Mucosa of stomach (tissue), 1 donor: Measurements from ENCODE around the gene C5orf47.

Source experiments
- H3K27me3 ChIP-seq: one replicate; pipeline ENCODE4 v1.7.0; 2013; ENCODE audit warnings: mild to moderate bottlenecking, low read length; ENCODE audit not compliant: control insufficient read depth, insufficient read depth
- H3K36me3 ChIP-seq: one replicate; pipeline ENCODE4 v1.7.0; 2013; ENCODE audit warnings: low read length; ENCODE audit not compliant: control insufficient read depth, insufficient read depth
- H3K4me1 ChIP-seq: one replicate; pipeline ENCODE4 v1.7.0; 2013; ENCODE audit warnings: mild to moderate bottlenecking, low read length; ENCODE audit not compliant: control insufficient read depth, insufficient read depth
- H3K4me3 ChIP-seq: one replicate; pipeline ENCODE4 v1.7.0; 2013; ENCODE audit warnings: low read length
- H3K9ac ChIP-seq: one replicate; pipeline ENCODE4 v1.7.0; 2013; ENCODE audit warnings: mild to moderate bottlenecking, low read length, moderate library complexity
- H3K9me3 ChIP-seq: one replicate; pipeline ENCODE4 v1.7.0; 2013; ENCODE audit warnings: mild to moderate bottlenecking, low read length, moderate library complexity; ENCODE audit not compliant: control insufficient read depth
- donor health status: Pancreatic carcinoma.

The C5orf47 gene, protein sequence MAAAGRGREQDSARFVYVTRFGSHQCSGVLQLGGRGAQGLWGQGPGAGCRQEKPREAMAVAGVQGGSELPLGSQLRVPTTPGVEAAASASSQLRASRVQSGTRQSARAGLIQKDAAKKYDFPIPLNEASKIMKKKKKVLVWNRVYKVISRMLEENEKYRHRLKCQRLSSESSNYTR

DNA sequence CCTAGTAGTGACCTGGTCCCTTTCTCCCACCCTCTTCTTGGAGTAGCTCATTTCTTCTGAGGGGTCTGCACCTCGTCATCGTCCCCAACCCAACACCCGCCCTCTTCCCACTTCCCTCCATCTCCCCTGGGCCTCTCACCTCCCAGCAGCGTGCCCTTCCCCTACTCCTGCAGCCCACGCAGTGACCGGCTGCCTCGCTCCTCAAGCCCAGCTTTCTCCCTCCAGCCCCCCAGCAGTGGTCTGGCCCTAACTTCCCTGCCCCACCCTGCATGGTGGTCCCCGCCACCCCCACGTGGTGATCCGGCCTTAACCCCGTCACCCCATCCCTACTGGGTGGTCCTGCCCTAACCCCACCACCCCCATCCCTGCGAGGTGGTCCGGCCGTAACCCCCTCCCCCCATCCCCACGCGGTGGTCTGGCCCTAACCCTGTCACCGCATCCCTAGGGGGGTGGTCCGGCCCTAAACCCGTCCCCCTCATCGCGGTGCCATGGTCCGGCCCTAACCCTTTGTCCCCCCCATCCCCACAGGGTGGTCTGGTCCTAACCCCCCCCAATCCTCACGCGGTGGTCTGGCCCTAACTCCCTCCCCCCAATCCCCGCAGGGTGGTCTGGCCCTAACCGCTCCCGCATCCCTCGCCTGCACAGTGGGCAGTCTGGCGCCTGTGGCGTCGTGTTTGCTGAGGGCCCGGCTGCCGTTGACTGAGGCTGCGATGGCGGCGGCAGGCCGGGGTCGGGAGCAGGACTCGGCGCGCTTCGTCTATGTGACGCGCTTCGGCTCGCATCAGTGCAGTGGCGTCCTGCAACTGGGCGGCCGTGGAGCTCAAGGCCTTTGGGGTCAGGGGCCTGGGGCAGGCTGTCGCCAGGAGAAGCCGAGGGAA lies at the start of gene C5orf47:
Gene C5orf47 (plus strand): TSS at position 617 of the 878 bp plus-strand sequence. CDS start 94 bp downstream, at position 711.
- H3K36me3 ChIP-seq, result no peaks in the 10 kb centered on the region
- H3K9me3 ChIP-seq, result no peaks in the 10 kb centered on the region
- H3K4me3 ChIP-seq, result no peak within 1 kb of the TSS
- no peaks in the 10 kb centered on the region for H3K4me1 ChIP-seq
- H3K9ac ChIP-seq, result no peak within 1 kb of the TSS
- H3K27me3 ChIP-seq, result no peaks in the 10 kb centered on the region

DNA sequence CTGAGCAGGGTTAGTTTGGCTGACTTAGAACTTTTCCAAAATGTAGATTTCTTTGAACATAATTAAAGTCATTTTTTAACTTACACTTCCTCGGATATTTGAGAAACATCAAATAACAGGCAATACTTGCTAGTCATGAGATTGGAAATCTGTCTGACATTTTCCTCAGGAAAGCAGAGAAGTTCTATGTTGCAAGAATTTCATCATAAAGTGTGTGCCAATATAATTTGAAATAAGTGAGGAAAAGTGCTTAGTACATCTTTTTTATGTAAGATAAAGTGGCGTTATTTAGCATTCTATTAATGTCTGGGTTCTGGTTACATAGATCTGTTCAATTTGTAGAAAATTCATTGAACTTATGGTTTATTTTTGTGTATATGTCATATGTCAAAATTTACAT lies 48.7 kb upstream of the C5orf47 start:
- no peak overlapping the region for H3K4me3 ChIP-seq
- no peak overlapping the region for H3K9ac ChIP-seq
- H3K36me3 ChIP-seq, result no peaks in the 10 kb centered on the region
- no peaks in the 10 kb centered on the region for H3K9me3 ChIP-seq
- peaks cover 23% of the 10 kb centered on the region for H3K4me1 ChIP-seq
- no peaks in the 10 kb centered on the region for H3K27me3 ChIP-seq

DNA sequence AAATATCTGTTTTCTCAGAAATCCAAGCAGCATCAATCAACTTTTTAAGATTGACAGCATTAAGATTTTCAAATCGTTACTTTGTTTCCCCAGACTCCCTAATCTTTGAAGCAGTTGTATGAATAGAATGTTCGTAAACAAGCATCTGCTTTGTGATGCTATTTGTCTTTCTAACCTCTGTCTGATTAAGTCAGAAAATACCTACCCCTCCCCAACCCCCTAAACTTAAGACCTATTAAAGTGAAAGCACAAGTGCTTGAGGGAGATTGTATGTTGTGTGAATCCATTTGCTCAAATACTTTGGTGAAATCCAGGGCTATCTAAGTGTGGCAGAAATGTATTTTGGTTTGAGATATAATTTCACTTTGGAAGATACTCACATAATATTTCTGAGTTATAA lies 47.9 kb upstream of the C5orf47 start:
- Histone ChIP-seq H3K27me3 (no peaks in the 10 kb centered on the region), H3K9ac (no peak overlapping the region), H3K4me3 (no peak overlapping the region), H3K36me3 (peaks cover 2% of the 10 kb centered on the region), H3K4me1 (peaks cover 23% of the 10 kb centered on the region), H3K9me3 (no peaks in the 10 kb centered on the region)

DNA sequence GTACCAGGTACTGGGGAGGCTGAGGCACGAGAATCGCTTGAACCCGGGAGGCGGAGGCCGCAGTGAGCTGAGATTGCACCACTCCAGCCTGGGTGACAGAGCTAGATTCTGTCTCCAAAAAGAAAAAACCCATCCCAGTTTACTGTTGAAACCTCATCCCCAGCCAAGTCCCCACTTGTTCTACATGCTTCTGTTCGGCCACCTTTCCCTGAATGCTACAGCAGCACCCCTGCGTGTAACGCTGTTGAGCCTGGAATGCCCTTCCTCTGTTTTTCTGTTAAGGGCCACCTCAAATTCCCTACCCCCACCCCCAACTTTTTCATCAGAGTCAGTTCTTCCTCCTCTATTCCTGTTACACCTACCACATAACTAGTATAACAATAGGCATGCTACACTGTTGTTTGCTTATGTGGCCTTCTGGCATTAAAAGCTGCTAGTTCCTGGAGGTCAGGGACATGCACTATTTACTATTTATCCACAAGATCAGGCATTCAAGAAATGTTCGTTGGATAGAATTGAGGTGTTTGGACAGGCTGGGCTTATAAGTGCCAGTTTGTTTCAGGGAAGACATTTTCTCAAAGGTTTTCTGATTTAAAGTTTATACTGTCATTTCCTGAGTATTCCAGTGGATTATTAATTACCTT lies 47.1 kb upstream of the C5orf47 start:
- peaks cover 10% of the 10 kb centered on the region for H3K36me3 ChIP-seq

DNA sequence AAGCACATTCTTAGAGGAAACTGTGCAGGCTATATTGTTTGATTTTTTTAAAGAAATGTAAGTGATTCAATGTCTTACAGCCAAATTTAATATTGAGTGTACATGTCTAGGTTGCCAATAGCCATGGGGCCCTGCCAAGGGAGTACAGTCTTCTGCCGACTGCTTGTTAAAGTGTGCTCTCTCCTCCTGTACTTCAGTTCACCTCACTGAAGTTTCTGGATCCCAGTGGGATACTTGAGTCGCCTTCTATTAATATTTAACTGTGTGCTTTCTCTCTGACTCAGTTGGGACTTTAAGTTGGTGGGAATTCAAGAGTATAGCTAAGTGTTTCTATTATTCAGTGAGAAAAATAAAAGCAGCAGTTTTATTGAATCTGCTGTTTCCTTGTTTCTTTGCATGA lies 44.5 kb upstream of the C5orf47 start:
- H3K4me1 ChIP-seq, result peaks cover 23% of the 10 kb centered on the region
- H3K27me3 ChIP-seq, result no peaks in the 10 kb centered on the region

More for the DNA sequence above, 47.1 kb upstream of the C5orf47 start:
- Histone ChIP-seq H3K9ac (no peak overlapping the region), H3K9me3 (no peaks in the 10 kb centered on the region), H3K4me3 (no peak overlapping the region), H3K4me1 (peaks cover 23% of the 10 kb centered on the region), H3K27me3 (no peaks in the 10 kb centered on the region)

DNA sequence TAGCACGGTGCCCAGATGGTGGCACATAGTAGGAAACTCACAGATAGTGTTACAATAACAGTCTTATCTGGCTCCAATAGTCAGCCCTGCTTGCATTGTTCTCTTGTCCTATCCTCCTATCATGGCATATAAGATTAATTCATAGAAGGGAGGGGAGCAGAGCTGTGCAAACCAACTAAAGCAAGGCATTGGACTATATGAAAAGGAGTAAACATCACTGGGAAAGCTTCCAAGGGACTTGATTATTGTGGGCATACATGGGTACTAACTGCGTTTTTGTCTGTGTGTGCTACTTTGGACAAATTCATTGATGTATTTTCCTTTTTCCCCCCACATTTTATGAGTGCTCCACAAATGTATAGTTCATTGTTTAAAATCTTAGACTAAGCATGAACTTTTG lies 43.8 kb upstream of the C5orf47 start:
- Histone ChIP-seq H3K4me1 (peaks cover 23% of the 10 kb centered on the region), H3K27me3 (no peaks in the 10 kb centered on the region), H3K4me3 (no peak overlapping the region), H3K9ac (no peak overlapping the region), H3K36me3 (peaks cover 10% of the 10 kb centered on the region), H3K9me3 (no peaks in the 10 kb centered on the region)

More for the DNA sequence above, 44.5 kb upstream of the C5orf47 start:
- H3K9ac ChIP-seq, result no peak overlapping the region
- no peaks in the 10 kb centered on the region for H3K9me3 ChIP-seq
- H3K4me3 ChIP-seq, result no peak overlapping the region
- peaks cover 10% of the 10 kb centered on the region for H3K36me3 ChIP-seq

DNA sequence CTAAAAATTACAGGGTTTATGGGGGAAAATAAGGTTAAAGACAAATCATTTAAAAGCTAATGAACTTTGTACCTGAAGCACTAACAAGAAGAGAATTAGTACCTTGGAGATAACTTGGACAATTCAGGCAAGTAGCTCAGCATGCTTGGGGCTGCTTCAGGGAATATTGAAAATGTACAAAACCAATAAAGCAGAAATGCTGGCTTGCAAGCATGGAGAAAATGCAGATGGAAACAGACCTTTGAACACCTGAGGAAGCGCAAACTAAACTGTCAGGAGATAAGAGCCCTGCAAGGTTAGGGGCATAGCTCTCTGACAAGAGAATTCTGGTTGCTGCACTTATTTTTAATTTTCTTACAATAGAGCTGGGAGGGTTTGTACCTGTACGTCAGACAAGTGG lies 42.6 kb upstream of the C5orf47 start:
- Histone ChIP-seq H3K36me3 (peaks cover 10% of the 10 kb centered on the region), H3K9me3 (no peaks in the 10 kb centered on the region), H3K4me1 (peaks cover 20% of the 10 kb centered on the region), H3K9ac (no peak overlapping the region), H3K27me3 (no peaks in the 10 kb centered on the region), H3K4me3 (no peak overlapping the region)

DNA sequence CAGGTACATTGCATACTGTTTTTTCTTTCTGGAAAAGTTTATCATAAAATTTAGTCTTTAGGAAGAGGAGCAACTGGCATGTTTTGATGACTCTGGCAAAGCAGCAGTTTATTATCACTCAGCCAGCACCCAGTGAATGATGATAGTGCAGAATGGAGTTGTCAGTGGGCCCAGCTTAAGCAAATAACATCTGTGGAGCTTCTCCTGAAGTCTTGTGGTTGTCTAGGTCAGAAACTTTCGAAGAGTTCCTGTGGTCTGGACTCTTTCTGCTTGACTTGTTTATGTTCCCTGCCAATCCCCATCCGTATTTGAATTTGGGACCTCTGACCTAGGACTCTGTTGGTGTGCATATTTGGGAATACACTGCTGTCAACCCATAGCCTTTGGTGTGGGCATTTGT lies 38.1 kb upstream of the C5orf47 start:
- no peak overlapping the region for H3K9ac ChIP-seq
- H3K27me3 ChIP-seq, result no peaks in the 10 kb centered on the region
- peaks cover 10% of the 10 kb centered on the region for H3K36me3 ChIP-seq
- H3K9me3 ChIP-seq, result no peaks in the 10 kb centered on the region
- H3K4me3 ChIP-seq, result no peak overlapping the region
- no peaks in the 10 kb centered on the region for H3K4me1 ChIP-seq

DNA sequence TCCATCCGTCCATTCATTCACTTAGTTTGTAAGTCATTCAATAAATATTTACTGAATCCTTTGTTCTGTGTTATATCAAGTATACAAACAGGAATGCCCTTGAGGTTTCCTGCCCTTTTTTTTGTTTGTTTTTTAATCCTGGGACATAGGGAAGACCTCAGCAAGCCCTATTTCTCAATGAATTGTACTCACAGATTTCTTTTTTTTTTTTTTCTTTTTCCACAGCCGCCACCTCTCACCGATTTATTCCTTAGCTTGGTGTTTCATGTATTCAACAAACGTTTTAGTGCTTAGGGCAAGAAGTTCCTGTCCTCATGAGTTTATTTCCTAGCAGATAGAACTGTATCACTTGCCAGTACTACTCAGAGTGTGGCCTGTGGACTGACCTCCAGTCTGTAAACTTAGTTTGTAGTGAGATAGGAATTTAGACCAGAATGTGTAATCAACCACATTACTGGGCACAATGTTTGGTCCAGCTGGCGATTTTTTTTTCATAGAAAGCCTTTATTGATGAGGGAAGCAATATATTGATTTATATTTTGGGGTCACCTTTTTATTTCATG lies 35.4 kb upstream of the C5orf47 start:
- no peak overlapping the region for H3K4me3 ChIP-seq
- peaks cover 8% of the 10 kb centered on the region for H3K4me1 ChIP-seq
- no peaks in the 10 kb centered on the region for H3K36me3 ChIP-seq
- no peaks in the 10 kb centered on the region for H3K9me3 ChIP-seq
- H3K27me3 ChIP-seq, result no peaks in the 10 kb centered on the region
- H3K9ac ChIP-seq, result no peak overlapping the region

DNA sequence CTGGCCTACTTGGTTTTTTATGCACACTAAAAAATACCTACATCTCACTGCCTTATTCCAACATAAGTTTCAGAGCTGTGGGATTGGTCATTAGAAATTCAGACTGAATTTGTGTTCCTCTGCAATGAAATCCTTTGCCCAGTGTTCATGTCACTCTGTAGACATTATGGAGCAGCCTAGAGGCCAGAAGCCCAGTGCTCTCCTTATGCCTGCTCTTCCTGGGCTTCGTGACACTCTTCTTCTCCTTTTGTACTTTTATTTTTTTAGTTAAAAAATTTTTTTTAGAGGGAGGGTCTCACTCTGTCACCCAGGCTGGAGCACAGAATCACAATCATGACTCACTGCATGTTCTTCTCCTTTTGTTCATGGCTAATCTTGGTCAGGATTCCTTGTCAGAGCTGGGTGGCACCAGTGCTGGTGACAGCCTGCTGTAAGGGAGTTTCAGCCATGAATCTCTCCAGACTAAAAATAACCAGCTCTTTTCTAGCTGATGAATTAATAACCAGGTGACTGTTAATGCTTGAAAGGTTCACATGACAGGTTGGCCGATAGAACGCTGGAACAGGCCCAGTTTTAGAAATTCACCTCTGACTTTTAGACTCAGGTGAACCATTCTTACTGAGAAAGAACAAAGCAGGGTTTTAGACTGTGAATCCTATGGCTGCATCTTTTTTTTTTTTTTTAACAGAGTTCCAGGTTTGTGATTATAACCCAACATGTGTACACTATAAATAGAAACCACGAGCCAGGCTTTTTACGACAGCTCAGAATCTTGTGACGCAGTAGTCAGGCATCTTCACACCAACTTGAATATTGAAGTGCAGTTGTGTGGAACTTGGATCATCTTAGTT lies 34.1 kb upstream of the C5orf47 start:
- H3K4me1 ChIP-seq, result peaks cover 8% of the 10 kb centered on the region
- no peaks in the 10 kb centered on the region for H3K27me3 ChIP-seq
- H3K36me3 ChIP-seq, result no peaks in the 10 kb centered on the region
- H3K4me3 ChIP-seq, result no peak overlapping the region
- H3K9ac ChIP-seq, result no peak overlapping the region
- no peaks in the 10 kb centered on the region for H3K9me3 ChIP-seq

DNA sequence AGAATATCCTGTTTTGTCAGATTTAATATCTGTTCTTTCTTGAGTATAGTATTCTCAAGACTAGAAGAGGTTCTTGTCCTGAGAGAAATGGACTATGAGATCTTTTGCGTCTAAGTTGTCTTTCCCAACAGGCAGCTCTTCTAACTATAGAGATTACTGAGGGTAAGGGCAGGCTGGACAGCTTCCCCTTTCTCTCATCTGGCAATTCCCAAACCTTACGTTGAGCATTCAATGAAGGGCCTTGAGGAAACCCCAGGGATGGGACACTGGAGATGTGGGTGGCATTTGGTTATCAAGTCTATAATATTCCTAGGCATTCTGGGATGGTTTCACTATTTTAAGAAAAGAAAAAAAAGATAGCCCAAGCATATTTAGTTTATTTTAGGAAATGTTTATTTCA lies 28.0 kb upstream of the C5orf47 start:
- Histone ChIP-seq H3K36me3 (no peaks in the 10 kb centered on the region), H3K27me3 (no peaks in the 10 kb centered on the region), H3K4me3 (no peak overlapping the region), H3K9me3 (no peaks in the 10 kb centered on the region), H3K9ac (no peak overlapping the region), H3K4me1 (peaks cover 13% of the 10 kb centered on the region)
